HG03460 (cell line): ENCODE results near the gene RUNX2.
A peak's percentile ranks its signal among the peaks of the same experiment; 100 is the strongest.

ENCODE experiments used
- ATAC-seq: cut with Tn5 transposase; IDR thresholded peaks from one replicate; pipeline ENCODE4 v1.9.1; 2021; ENCODE audit not compliant: unreplicated experiment

The RUNX2 gene

GRCh38 chr6:45689926-45690615, 361.9 kb downstream of the RUNX2 start:
- ATAC-seq, result no peak

- no peak for ATAC-seq
These were observed 362.7 kb downstream of the RUNX2 start for GRCh38 chr6:45690846-45691245.

GRCh38 chr6:45691426-45691825, 363.3 kb downstream of the RUNX2 start:
- ATAC-seq, result no peak

- no peak for ATAC-seq
These were observed 363.9 kb downstream of the RUNX2 start for GRCh38 chr6:45692021-45692420.

- ATAC-seq, result no peak
These were observed 368.6 kb downstream of the RUNX2 start for GRCh38 chr6:45696738-45697137.

- peak; percentile 77 for ATAC-seq
These were observed 369.5 kb downstream of the RUNX2 start for GRCh38 chr6:45697605-45698004.

GRCh38 chr6:45698046-45698445, 369.9 kb downstream of the RUNX2 start:
- ATAC-seq, result no peak

- no peak for ATAC-seq
These were observed 371.5 kb downstream of the RUNX2 start for GRCh38 chr6:45699663-45700062.

GRCh38 chr6:45702849-45703739, 375.0 kb downstream of the RUNX2 start:
- ATAC-seq, result no peak

- ATAC-seq, result no peak
These were observed 376.1 kb downstream of the RUNX2 start for GRCh38 chr6:45704056-45704800.

GRCh38 chr6:45705137-45705855, 377.2 kb downstream of the RUNX2 start:
- ATAC-seq, result no peak

GRCh38 chr6:45706319-45706718, 378.2 kb downstream of the RUNX2 start:
- peak; percentile 30 for ATAC-seq

- ATAC-seq, result no peak
These were observed 379.0 kb downstream of the RUNX2 start for GRCh38 chr6:45707176-45707575.

- ATAC-seq, result peak; percentile 68
These were observed 381.7 kb downstream of the RUNX2 start for GRCh38 chr6:45709781-45710220.

- ATAC-seq, result peak; percentile 77
These were observed 382.2 kb downstream of the RUNX2 start for GRCh38 chr6:45710304-45710821.

GRCh38 chr6:45712076-45712475, 383.9 kb downstream of the RUNX2 start:
- no peak for ATAC-seq

- no peak for ATAC-seq
These were observed 384.7 kb downstream of the RUNX2 start for GRCh38 chr6:45712786-45713185.
